ENCODE measurements around the gene CCL19.

GRCh38 chr9:34716711-34717110 is 25.6 kb upstream of the CCL19 start:
- TF ChIP-seq CTCF (IDR thresholded peaks at IDR 0.05 in 8 of 11, conservative IDR thresholded peaks at IDR 0.05 in 3 of 11) = no peak
- TF ChIP-seq POLR2AphosphoS5 (IDR thresholded peaks at IDR 0.05) = no peak
- no peak for TF ChIP-seq POLR2A (IDR thresholded peaks at IDR 0.05)

All from spleen (tissue), 7 donors.